H1 (cell line): ENCODE results near the gene GREB1.

Source experiments
- BACH1 ChIP-seq: IDR thresholded peaks from 2 replicates; pipeline ENCODE4 v1.6.1; 2012; ENCODE audit warnings: low read length, improper control_type of control experiment
- EZH2 ChIP-seq: fragments of 200-600 bp; sonication (generic); IDR thresholded peaks from 2 replicates; pipeline ENCODE4 v1.7.1; 2012; ENCODE audit warnings: low read depth, mild to moderate bottlenecking, moderate library complexity, low read length, inconsistent platforms; ENCODE audit not compliant: severe bottlenecking
- RFX5 ChIP-seq: IDR thresholded peaks from 2 replicates; pipeline ENCODE4 v1.6.1; 2011; ENCODE audit warnings: low read depth, low read length, improper control_type of control experiment, borderline replicate concordance
- SP1 ChIP-seq: IDR thresholded peaks from 2 replicates; pipeline ENCODE4 v1.6.1; 2011; ENCODE audit warnings: low read depth, low read length
- TF ChIP-seq, protein P1 (sequence below), 3 experiments: IDR thresholded peaks; 1 replicate in 2 of 3; 2 replicates in 1 of 3; pipeline versions ENCODE4 v1.5.1 to v1.6.1; 2011; ENCODE audit warnings: low read length in 3 of 3, mild to moderate bottlenecking in 3 of 3, inconsistent platforms in 2 of 3, low read depth in 1 of 3, moderate library complexity in 1 of 3; ENCODE audit not compliant: insufficient read depth in 1 of 3; ENCODE audit errors: control extremely low read depth in 1 of 3
- TF ChIP-seq, protein P2 (sequence below): IDR thresholded peaks from 2 replicates; pipeline ENCODE4 v1.6.1; 2011; ENCODE audit warnings: low read length, improper control_type of control experiment

DNA sequence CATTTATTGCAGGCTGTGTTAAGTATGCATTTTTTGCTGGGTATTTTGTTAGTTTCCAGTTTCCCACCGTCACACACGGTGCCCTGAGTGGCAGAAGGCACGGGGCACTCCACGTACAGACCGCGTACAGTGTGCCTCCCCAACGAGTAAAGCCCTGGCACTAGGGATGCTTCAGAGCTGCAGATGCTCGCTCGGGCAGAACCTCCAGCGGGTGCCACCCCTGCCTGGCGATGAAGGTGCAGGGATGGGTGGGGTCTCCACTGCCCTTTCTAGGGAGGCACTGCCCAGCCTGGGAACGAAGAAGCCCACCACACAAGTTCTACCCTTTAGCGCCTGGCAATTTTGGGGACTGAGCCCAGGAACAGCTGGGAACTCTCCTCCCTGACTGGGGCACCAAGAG, 4.1 kb downstream of the GREB1 start:
- TF ChIP-seq, protein P1, sequence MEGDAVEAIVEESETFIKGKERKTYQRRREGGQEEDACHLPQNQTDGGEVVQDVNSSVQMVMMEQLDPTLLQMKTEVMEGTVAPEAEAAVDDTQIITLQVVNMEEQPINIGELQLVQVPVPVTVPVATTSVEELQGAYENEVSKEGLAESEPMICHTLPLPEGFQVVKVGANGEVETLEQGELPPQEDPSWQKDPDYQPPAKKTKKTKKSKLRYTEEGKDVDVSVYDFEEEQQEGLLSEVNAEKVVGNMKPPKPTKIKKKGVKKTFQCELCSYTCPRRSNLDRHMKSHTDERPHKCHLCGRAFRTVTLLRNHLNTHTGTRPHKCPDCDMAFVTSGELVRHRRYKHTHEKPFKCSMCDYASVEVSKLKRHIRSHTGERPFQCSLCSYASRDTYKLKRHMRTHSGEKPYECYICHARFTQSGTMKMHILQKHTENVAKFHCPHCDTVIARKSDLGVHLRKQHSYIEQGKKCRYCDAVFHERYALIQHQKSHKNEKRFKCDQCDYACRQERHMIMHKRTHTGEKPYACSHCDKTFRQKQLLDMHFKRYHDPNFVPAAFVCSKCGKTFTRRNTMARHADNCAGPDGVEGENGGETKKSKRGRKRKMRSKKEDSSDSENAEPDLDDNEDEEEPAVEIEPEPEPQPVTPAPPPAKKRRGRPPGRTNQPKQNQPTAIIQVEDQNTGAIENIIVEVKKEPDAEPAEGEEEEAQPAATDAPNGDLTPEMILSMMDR (IDR thresholded peaks at IDR 0.05; ENCODE audit: control extremely low read depth in 1 of 3, insufficient read depth in 1 of 3, low read depth in 1 of 3, low read length in 3 of 3) = no peak
- TF ChIP-seq EZH2 (no peak), RFX5 (no peak), BACH1 (no peak), SP1 (no peak)
- TF ChIP-seq, protein P2, sequence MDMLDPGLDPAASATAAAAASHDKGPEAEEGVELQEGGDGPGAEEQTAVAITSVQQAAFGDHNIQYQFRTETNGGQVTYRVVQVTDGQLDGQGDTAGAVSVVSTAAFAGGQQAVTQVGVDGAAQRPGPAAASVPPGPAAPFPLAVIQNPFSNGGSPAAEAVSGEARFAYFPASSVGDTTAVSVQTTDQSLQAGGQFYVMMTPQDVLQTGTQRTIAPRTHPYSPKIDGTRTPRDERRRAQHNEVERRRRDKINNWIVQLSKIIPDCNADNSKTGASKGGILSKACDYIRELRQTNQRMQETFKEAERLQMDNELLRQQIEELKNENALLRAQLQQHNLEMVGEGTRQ = no peak
